ENCODE data around the gene FURIN.
"Not testable (repeated sequence)": the region's sequence is repeated elsewhere in the genome, so short reads cannot be mapped to it uniquely, and the experiment has no call there.

Gene FURIN

GRCh38 chr15:90844696-90845095 is 23.7 kb upstream of the FURIN start:
- DNase-seq (ENCODE audit: low read depth in 2 of 2) = no peak

- no peak for DNase-seq (ENCODE audit: low read depth in 2 of 2)
Measured at GRCh38 chr15:90845201-90845949, 23.0 kb upstream of the FURIN start.

GRCh38 chr15:90849424-90849823 is 19.0 kb upstream of the FURIN start:
- not testable (repeated sequence) for DNase-seq (ENCODE audit: low read depth in 2 of 2)

GRCh38 chr15:90851114-90851513 is 17.3 kb upstream of the FURIN start:
- DNase-seq (ENCODE audit: low read depth in 2 of 2) = no peak

- no peak for DNase-seq (ENCODE audit: low read depth in 2 of 2)
Measured at GRCh38 chr15:90851940-90852339, 16.4 kb upstream of the FURIN start.

- no peak for DNase-seq (ENCODE audit: low read depth in 2 of 2)
Measured at GRCh38 chr15:90855139-90855538, 13.2 kb upstream of the FURIN start.

- no peak for DNase-seq (ENCODE audit: low read depth in 2 of 2)
Measured at GRCh38 chr15:90857337-90857736, 11.1 kb upstream of the FURIN start.

GRCh38 chr15:90857883-90858443 is 10.4 kb upstream of the FURIN start:
- DNase-seq (ENCODE audit: low read depth in 2 of 2) = no peak

- DNase-seq (ENCODE audit: low read depth in 2 of 2) = no peak
Measured at GRCh38 chr15:90859234-90860131, 8.9 kb upstream of the FURIN start.

- DNase-seq (ENCODE audit: low read depth in 2 of 2) = no peak
Measured at GRCh38 chr15:90860450-90860849, 7.9 kb upstream of the FURIN start.

- DNase-seq (ENCODE audit: low read depth in 2 of 2) = no peak
Measured at GRCh38 chr15:90860942-90861675, 7.3 kb upstream of the FURIN start.

GRCh38 chr15:90862487-90862886 is 5.9 kb upstream of the FURIN start:
- no peak for DNase-seq (ENCODE audit: low read depth in 2 of 2)

- DNase-seq (ENCODE audit: low read depth in 2 of 2) = no peak
Measured at GRCh38 chr15:90862964-90863778, 5.2 kb upstream of the FURIN start.

- no peak for DNase-seq (ENCODE audit: low read depth in 2 of 2)
Measured at GRCh38 chr15:90863987-90864386, 4.4 kb upstream of the FURIN start.

GRCh38 chr15:90864507-90864906 is 3.9 kb upstream of the FURIN start:
- no peak for DNase-seq (ENCODE audit: low read depth in 2 of 2)

GRCh38 chr15:90865702-90866101 is 2.7 kb upstream of the FURIN start:
- DNase-seq (ENCODE audit: low read depth in 2 of 2) = no peak

- no peak for DNase-seq (ENCODE audit: low read depth in 2 of 2)
Measured at GRCh38 chr15:90866161-90866715, 2.1 kb upstream of the FURIN start.

- DNase-seq (ENCODE audit: low read depth in 2 of 2) = no peak
Measured at GRCh38 chr15:90866800-90867199, 1.6 kb upstream of the FURIN start.

- no peak for DNase-seq (ENCODE audit: low read depth in 2 of 2)
Measured at GRCh38 chr15:90869140-90869541, 753 bp downstream of the FURIN start.

- no peak for DNase-seq (ENCODE audit: low read depth in 2 of 2)
Measured at GRCh38 chr15:90869601-90870353, 1.4 kb downstream of the FURIN start.
